Measurements from ENCODE around the gene IL17RD.

The IL17RD gene

GRCh38 chr3:57066471-57066870 lies 98.7 kb downstream of the IL17RD start:
- DNase-seq (ENCODE audit: low read depth, low spot score), result no peak

GRCh38 chr3:57065588-57065987 lies 99.6 kb downstream of the IL17RD start:
- DNase-seq (ENCODE audit: low read depth, low spot score), result peak; percentile 58

GRCh38 chr3:57064572-57064971 lies 100.6 kb downstream of the IL17RD start:
- DNase-seq (ENCODE audit: low read depth, low spot score), result no peak

GRCh38 chr3:57064001-57064400 lies 101.2 kb downstream of the IL17RD start:
- DNase-seq (ENCODE audit: low read depth, low spot score), result no peak

- DNase-seq (ENCODE audit: low read depth, low spot score), result no peak
Observed at GRCh38 chr3:57063032-57063431, 102.1 kb downstream of the IL17RD start.

- peak; percentile 45 for DNase-seq (ENCODE audit: low read depth, low spot score)
Observed at GRCh38 chr3:57062101-57062631, 103.0 kb downstream of the IL17RD start.

- no peak for DNase-seq (ENCODE audit: low read depth, low spot score)
Observed at GRCh38 chr3:57061556-57061955, 103.6 kb downstream of the IL17RD start.

- peak; percentile 93 for DNase-seq (ENCODE audit: low read depth, low spot score)
Observed at GRCh38 chr3:57060089-57060821, 104.9 kb downstream of the IL17RD start, which contains the start of gene SPATA12. SPATA12 (plus strand) TSS chr3:57060664; CDS start chr3:57073695, 13,031 bp downstream.

GRCh38 chr3:57059411-57059810 lies 105.7 kb downstream of the IL17RD start:
- peak; percentile 46 for DNase-seq (ENCODE audit: low read depth, low spot score)

GRCh38 chr3:57057351-57057750 lies 107.8 kb downstream of the IL17RD start:
- no peak for DNase-seq (ENCODE audit: low read depth, low spot score)

- DNase-seq (ENCODE audit: low read depth, low spot score), result no peak
Observed at GRCh38 chr3:57053122-57053521, 112.0 kb downstream of the IL17RD start.

GRCh38 chr3:57052662-57053061 lies 112.5 kb downstream of the IL17RD start:
- peak; percentile 61 for DNase-seq (ENCODE audit: low read depth, low spot score)

- DNase-seq (ENCODE audit: low read depth, low spot score), result no peak
Observed at GRCh38 chr3:57048728-57049127, 116.4 kb downstream of the IL17RD start.

GRCh38 chr3:57048052-57048671 lies 117.0 kb downstream of the IL17RD start:
- DNase-seq (ENCODE audit: low read depth, low spot score), result no peak

GRCh38 chr3:57046101-57046765 lies 118.9 kb downstream of the IL17RD start:
- no peak for DNase-seq (ENCODE audit: low read depth, low spot score)

- DNase-seq (ENCODE audit: low read depth, low spot score), result no peak
Observed at GRCh38 chr3:57043518-57043917, 121.6 kb downstream of the IL17RD start.

GRCh38 chr3:57041674-57042073 lies 123.5 kb downstream of the IL17RD start:
- DNase-seq (ENCODE audit: low read depth, low spot score), result no peak
